HepG2 (cell line): ENCODE results near the gene FITM1. TPM values are rescaled to one million over a fixed set of nuclear protein-coding genes. Genes with fewer than 3 reads are reported as not detected.

ENCODE experiments used
- ATF7 ChIP-seq, 2 experiments: fragments of 450-650 bp in 1 of 2; sonication (generic) in 1 of 2; formaldehyde crosslinking in 1 of 2; IDR thresholded peaks; 2 replicates each; pipeline versions ENCODE4 v1.4.0 to v1.6.1; 2016 to 2020; ENCODE audit warnings: antibody characterized with exemption in 1 of 2, mild to moderate bottlenecking in 1 of 2, missing genetic modification reagents in 1 of 2
- KAT7 ChIP-seq: IDR thresholded peaks from 2 replicates; pipeline ENCODE4 v1.6.1; 2018; ENCODE audit warnings: borderline replicate concordance, missing compliant biosample characterization
- KDM2A ChIP-seq: sonication (generic); formaldehyde crosslinking; IDR thresholded peaks from 2 replicates; pipeline ENCODE4 v1.4.0; 2020; ENCODE audit warnings: low read depth, missing genetic modification reagents, borderline replicate concordance
- KLF9 ChIP-seq: IDR thresholded peaks from 2 replicates; pipeline ENCODE4 v1.6.1; 2016; ENCODE audit warnings: low read depth
- MTA1 ChIP-seq: sonication (generic); formaldehyde crosslinking; IDR thresholded peaks from 2 replicates; pipeline ENCODE4 v1.4.0; 2020; ENCODE audit warnings: missing genetic modification reagents, mild to moderate bottlenecking, borderline replicate concordance
- MYC ChIP-seq: sonication (generic); formaldehyde crosslinking; IDR thresholded peaks from 2 replicates; pipeline ENCODE4 v1.9.0; 2021; ENCODE audit warnings: missing genetic modification reagents, borderline replicate concordance
- PHF8 ChIP-seq: sonication (generic); formaldehyde crosslinking; IDR thresholded peaks from 2 replicates; pipeline ENCODE4 v1.5.0; 2020; ENCODE audit warnings: missing genetic modification reagents
- RAD21 ChIP-seq: fragments of 450-650 bp; formaldehyde crosslinking; IDR thresholded peaks from 2 replicates; pipeline ENCODE4 v1.5.0; 2020; ENCODE audit warnings: mild to moderate bottlenecking
- RFX3 ChIP-seq: IDR thresholded peaks from 2 replicates; pipeline ENCODE4 v1.6.1; 2016; ENCODE audit warnings: missing biosample characterization, missing genetic modification reagents
- SMARCE1 ChIP-seq: fragments of 450-650 bp; IDR thresholded peaks from 2 replicates; pipeline ENCODE4 v1.6.1; 2017; ENCODE audit warnings: borderline replicate concordance
- SP140L ChIP-seq: sonication (generic); formaldehyde crosslinking; IDR thresholded peaks from 2 replicates; pipeline ENCODE4 v1.4.0; 2020; ENCODE audit warnings: missing genetic modification reagents, borderline replicate concordance
- SPEN ChIP-seq: sonication (generic); formaldehyde crosslinking; IDR thresholded peaks from 2 replicates; pipeline ENCODE4 v1.5.1; 2020; ENCODE audit warnings: low read depth, mild to moderate bottlenecking, missing genetic modification reagents
- ZNF550 ChIP-seq: sonication (generic); formaldehyde crosslinking; IDR thresholded peaks from 2 replicates; pipeline ENCODE4 v1.4.0; 2020; ENCODE audit warnings: mild to moderate bottlenecking, missing genetic modification reagents, borderline replicate concordance
- ZNF556 ChIP-seq: sonication (generic); formaldehyde crosslinking; IDR thresholded peaks from 2 replicates; pipeline ENCODE4 v1.4.0; 2020; ENCODE audit warnings: mild to moderate bottlenecking, missing genetic modification reagents, borderline replicate concordance
- polyA plus RNA-seq, 8 experiments: library from polyadenylated mRNA; depleted of rRNA in 3 of 8; stranded (reverse) in 7 of 8; unstranded in 1 of 8; fragments of >200 nt; fragmentation: Illumina TruSeq in 4 of 8; extraction: Trizol in 4 of 8; gene quantifications; 2 replicates each; pipeline versions ENCODE4 v1.2.1 to v1.2.3, GENCODE V29; 2011 to 2016; ENCODE audit warnings: low read depth in 4 of 8, missing spikeins in 1 of 8, mixed read lengths in 1 of 8; ENCODE audit not compliant: insufficient read depth in 1 of 8
- total RNA-seq, 5 experiments: library from RNA; depleted of rRNA; stranded (reverse); fragments of >200 nt; fragmentation: Illumina TruSeq; extraction: Trizol; gene quantifications; 2 replicates each; pipeline ENCODE4 v1.2.3, GENCODE V29; 2016; ENCODE audit warnings: low read depth in 1 of 5
- TF ChIP-seq, protein P1 (sequence below): sonication (generic); formaldehyde crosslinking; IDR thresholded peaks from 2 replicates; pipeline ENCODE4 v1.5.0; 2020; ENCODE audit warnings: mild to moderate bottlenecking, missing genetic modification reagents, moderate library complexity
- TF ChIP-seq, protein P2 (sequence below): sonication (generic); formaldehyde crosslinking; conservative IDR thresholded peaks from 2 replicates; pipeline ENCODE4 v1.4.0; 2020; ENCODE audit warnings: missing genetic modification reagents
- TF ChIP-seq, protein P3 (sequence below): sonication (generic); formaldehyde crosslinking; IDR thresholded peaks from 2 replicates; pipeline ENCODE4 v1.8.0; 2022; ENCODE audit warnings: low read depth, missing genetic modification reagents
- TF ChIP-seq, protein P4 (sequence below): IDR thresholded peaks from 2 replicates; pipeline ENCODE4 v1.6.1; 2018; ENCODE audit warnings: missing genetic modification reagents, mild to moderate bottlenecking, missing compliant biosample characterization

FITM1 gene
- total and polyA plus RNA-seq, 2 of the 13 experiments (the other 11 are each of a cell fraction or from before 2014, with no cell fraction given), result 2.7 to 5.8 TPM

DNA sequence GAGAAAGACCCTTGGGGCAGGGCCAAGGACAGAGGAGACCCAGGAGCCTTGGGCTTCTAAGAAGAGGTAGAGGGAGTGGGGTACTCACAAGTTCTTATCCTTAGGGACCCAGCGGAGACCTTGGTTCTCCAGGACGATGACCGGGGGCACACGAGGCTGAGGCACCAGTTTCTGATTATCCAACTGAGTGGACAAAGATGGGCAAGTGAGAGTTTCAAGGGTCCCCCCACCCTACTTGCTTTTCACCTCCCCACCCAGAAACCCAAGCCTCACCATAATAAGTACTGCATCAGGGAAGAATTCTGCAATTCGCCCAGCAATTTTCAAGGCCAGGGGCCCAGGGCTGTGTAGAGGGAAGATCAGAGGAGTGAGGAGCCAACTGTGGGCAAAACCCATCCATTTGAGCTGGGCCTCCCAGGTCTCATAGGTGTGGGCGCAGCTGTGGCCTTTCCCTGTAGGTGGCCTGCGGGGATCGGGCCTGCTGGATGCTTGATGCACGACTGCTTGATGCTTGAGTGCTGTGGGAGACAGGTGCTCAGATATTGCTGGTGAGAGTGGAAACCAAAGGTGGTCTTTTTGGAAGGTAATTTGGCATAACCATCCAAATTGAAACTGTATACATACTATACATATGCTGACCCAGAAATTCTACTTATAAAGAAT lies 8.9 kb downstream of the FITM1 start (continued):
- TF ChIP-seq, protein P1, sequence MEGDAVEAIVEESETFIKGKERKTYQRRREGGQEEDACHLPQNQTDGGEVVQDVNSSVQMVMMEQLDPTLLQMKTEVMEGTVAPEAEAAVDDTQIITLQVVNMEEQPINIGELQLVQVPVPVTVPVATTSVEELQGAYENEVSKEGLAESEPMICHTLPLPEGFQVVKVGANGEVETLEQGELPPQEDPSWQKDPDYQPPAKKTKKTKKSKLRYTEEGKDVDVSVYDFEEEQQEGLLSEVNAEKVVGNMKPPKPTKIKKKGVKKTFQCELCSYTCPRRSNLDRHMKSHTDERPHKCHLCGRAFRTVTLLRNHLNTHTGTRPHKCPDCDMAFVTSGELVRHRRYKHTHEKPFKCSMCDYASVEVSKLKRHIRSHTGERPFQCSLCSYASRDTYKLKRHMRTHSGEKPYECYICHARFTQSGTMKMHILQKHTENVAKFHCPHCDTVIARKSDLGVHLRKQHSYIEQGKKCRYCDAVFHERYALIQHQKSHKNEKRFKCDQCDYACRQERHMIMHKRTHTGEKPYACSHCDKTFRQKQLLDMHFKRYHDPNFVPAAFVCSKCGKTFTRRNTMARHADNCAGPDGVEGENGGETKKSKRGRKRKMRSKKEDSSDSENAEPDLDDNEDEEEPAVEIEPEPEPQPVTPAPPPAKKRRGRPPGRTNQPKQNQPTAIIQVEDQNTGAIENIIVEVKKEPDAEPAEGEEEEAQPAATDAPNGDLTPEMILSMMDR, result peak; percentile 25
- TF ChIP-seq PHF8 (CRISPR knock-in tag) (0 out of 2 replicates have a peak, but pooled peaks have one; percentile 50), KLF9 (CRISPR knock-in tag) (0 out of 2 replicates have a peak, but pooled peaks have one; percentile 44), ZNF550 (CRISPR knock-in tag) (no peak), SPEN (CRISPR knock-in tag) (peak; percentile 42; the same call in 1 of the 2 replicates), RAD21 (CRISPR knock-in tag) (peak; percentile 68), ZNF556 (CRISPR knock-in tag) (0 out of 2 replicates have a peak, but pooled peaks have one; percentile 25), SMARCE1 (no peak), ATF7 (IDR thresholded peaks at IDR 0.05) (no peak), ATF7 (CRISPR knock-in tag; IDR thresholded peaks at IDR 0.05) (no peak), KDM2A (peak; percentile 55; the same call in 1 of the 2 replicates), RFX3 (CRISPR knock-in tag) (no peak), MYC (CRISPR knock-in tag) (peak; percentile 20; the same call in 1 of the 2 replicates), SP140L (0 out of 2 replicates have a peak, but pooled peaks have one; percentile 5), MTA1 (CRISPR knock-in tag) (peak; percentile 47; the same call in 1 of the 2 replicates), KAT7 (CRISPR knock-in tag) (peak; percentile 15; the same call in 1 of the 2 replicates)
- TF ChIP-seq, protein P2, sequence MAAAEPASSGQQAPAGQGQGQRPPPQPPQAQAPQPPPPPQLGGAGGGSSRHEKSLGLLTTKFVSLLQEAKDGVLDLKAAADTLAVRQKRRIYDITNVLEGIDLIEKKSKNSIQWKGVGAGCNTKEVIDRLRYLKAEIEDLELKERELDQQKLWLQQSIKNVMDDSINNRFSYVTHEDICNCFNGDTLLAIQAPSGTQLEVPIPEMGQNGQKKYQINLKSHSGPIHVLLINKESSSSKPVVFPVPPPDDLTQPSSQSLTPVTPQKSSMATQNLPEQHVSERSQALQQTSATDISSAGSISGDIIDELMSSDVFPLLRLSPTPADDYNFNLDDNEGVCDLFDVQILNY, result no peak
- TF ChIP-seq, protein P3, sequence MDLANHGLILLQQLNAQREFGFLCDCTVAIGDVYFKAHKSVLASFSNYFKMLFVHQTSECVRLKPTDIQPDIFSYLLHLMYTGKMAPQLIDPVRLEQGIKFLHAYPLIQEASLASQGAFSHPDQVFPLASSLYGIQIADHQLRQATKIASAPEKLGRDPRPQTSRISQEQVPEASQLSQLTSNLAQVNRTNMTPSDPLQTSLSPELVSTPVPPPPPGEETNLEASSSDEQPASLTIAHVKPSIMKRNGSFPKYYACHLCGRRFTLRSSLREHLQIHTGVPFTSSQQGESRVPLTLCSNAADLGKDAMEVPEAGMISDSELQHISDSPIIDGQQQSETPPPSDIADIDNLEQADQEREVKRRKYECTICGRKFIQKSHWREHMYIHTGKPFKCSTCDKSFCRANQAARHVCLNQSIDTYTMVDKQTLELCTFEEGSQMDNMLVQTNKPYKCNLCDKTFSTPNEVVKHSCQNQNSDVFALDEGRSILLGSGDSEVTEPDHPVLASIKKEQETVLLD (CRISPR knock-in tag), result no peak
- TF ChIP-seq, protein P4, sequence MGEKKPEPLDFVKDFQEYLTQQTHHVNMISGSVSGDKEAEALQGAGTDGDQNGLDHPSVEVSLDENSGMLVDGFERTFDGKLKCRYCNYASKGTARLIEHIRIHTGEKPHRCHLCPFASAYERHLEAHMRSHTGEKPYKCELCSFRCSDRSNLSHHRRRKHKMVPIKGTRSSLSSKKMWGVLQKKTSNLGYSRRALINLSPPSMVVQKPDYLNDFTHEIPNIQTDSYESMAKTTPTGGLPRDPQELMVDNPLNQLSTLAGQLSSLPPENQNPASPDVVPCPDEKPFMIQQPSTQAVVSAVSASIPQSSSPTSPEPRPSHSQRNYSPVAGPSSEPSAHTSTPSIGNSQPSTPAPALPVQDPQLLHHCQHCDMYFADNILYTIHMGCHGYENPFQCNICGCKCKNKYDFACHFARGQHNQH (CRISPR knock-in tag), result peak; percentile 12; the same call in 1 of the 2 replicates
